ENCODE measurements around the gene COL13A1.

The COL13A1 gene

GRCh38 chr10:69826789-69827554 lies 25.3 kb downstream of the COL13A1 start:
- no peak for TF ChIP-seq CTCF (conservative IDR thresholded peaks at IDR 0.05; ENCODE audit: low read length)
- H3K4me3 ChIP-seq (ENCODE audit: low read length) = no peak overlapping the region
- no peak for DNase-seq (ENCODE audit: low read depth)

- no peak overlapping the region for H3K4me3 ChIP-seq (ENCODE audit: low read length)
- DNase-seq (ENCODE audit: low read depth) = no peak
- no peak for TF ChIP-seq CTCF (conservative IDR thresholded peaks at IDR 0.05; ENCODE audit: low read length)
These were observed 26.6 kb downstream of the COL13A1 start for GRCh38 chr10:69828144-69828870.

GRCh38 chr10:69829775-69830174 lies 28.1 kb downstream of the COL13A1 start:
- TF ChIP-seq CTCF (conservative IDR thresholded peaks at IDR 0.05; ENCODE audit: low read length) = no peak
- DNase-seq (ENCODE audit: low read depth) = no peak

GRCh38 chr10:69831231-69831855 lies 29.6 kb downstream of the COL13A1 start:
- no peak overlapping the region for H3K4me3 ChIP-seq (ENCODE audit: low read length)
- TF ChIP-seq CTCF (conservative IDR thresholded peaks at IDR 0.05; ENCODE audit: low read length) = no peak
- peak; percentile 41 for DNase-seq (ENCODE audit: low read depth)

More at GRCh38 chr10:69829775-69830174, 28.1 kb downstream of the COL13A1 start:
- H3K4me3 ChIP-seq (ENCODE audit: low read length) = no peak overlapping the region

GRCh38 chr10:69835233-69835632 lies 33.5 kb downstream of the COL13A1 start:
- TF ChIP-seq CTCF (conservative IDR thresholded peaks at IDR 0.05; ENCODE audit: low read length) = no peak
- no peak for DNase-seq (ENCODE audit: low read depth)
- H3K4me3 ChIP-seq (ENCODE audit: low read length) = no peak overlapping the region

GRCh38 chr10:69835875-69836730 lies 34.4 kb downstream of the COL13A1 start:
- no peak for TF ChIP-seq CTCF (conservative IDR thresholded peaks at IDR 0.05; ENCODE audit: low read length)
- no peak for DNase-seq (ENCODE audit: low read depth)
- H3K4me3 ChIP-seq (ENCODE audit: low read length) = no peak overlapping the region
